Tibial nerve (tissue), 3 donors: Measurements from ENCODE around the gene RAI14.

Experiments used
- EP300 ChIP-seq, 2 donors: sonication (generic); formaldehyde crosslinking; IDR thresholded peaks; one replicate each; pipeline ENCODE4 v1.6.1; 2017; ENCODE audit warnings: antibody characterized with exemption in 2 of 2, mild to moderate bottlenecking in 1 of 2
- POLR2A ChIP-seq, 2 donors: fragments of 450-650 bp; IDR thresholded peaks; one replicate each; pipeline ENCODE4 v1.6.1; 2017; ENCODE audit warnings: antibody characterized with exemption in 2 of 2, mild to moderate bottlenecking in 2 of 2, moderate library complexity in 2 of 2

- TF ChIP-seq POLR2A (IDR thresholded peaks at IDR 0.05) (no peak), EP300 (IDR thresholded peaks at IDR 0.05) (no peak)
Measured at GRCh38 chr5:34627794-34628193, 28.3 kb upstream of the RAI14 start.
